Natural killer cell (primary cell): ENCODE results near the gene FOXB1. TPM values are rescaled to one million over a fixed set of nuclear protein-coding genes. Genes with fewer than 3 reads are reported as not detected.

Source experiments
- ATAC-seq, 3 donors: fragments of 150-1000 bp in 2 of 3; fragments of 200-7000 bp in 1 of 3; cut with Tn5 transposase; 1 replicate in 1 of 3; 2 replicates in 2 of 3; pipeline ENCODE4 v1.10.0; 2021; ENCODE audit warnings: mild to moderate bottlenecking in 2 of 3, moderate library complexity in 2 of 3
- DNase-seq, 2 donors: peaks; one replicate each; pipeline versions ENCODE4 v3.0.0 to v3.0.0-alpha.2; 2013 to 2021; ENCODE audit warnings: mixed read lengths in 1 of 2
- H3K27ac ChIP-seq: one replicate; pipeline ENCODE4 v1.5.1; 2013; ENCODE audit warnings: mild to moderate bottlenecking, low read length
- H3K27me3 ChIP-seq: one replicate; pipeline ENCODE4 v1.6.1; 2013; ENCODE audit warnings: low read length; ENCODE audit not compliant: control insufficient read depth, insufficient read depth
- H3K36me3 ChIP-seq: one replicate; pipeline ENCODE4 v1.6.1; 2013; ENCODE audit warnings: low read length; ENCODE audit not compliant: control insufficient read depth, insufficient read depth
- H3K4me1 ChIP-seq: one replicate; pipeline ENCODE4 v1.6.1; 2013; ENCODE audit warnings: low read length; ENCODE audit not compliant: control insufficient read depth, insufficient read depth
- H3K4me3 ChIP-seq: one replicate; pipeline ENCODE4 v1.5.1; 2013; ENCODE audit warnings: low read length
- H3K9me3 ChIP-seq: one replicate; pipeline ENCODE4 v1.6.1; 2013; ENCODE audit warnings: low read length; ENCODE audit not compliant: control insufficient read depth, insufficient read depth
- H3K27ac Mint-ChIP-seq, 2 donors: one replicate each; pipeline ENCODE4 v1.8.0; 2022; ENCODE audit warnings: mild to moderate bottlenecking in 2 of 2, mixed read lengths in 2 of 2, moderate library complexity in 1 of 2
- H3K27me3 Mint-ChIP-seq, 2 donors: one replicate each; pipeline ENCODE4 v1.8.0; 2022; ENCODE audit warnings: low read depth in 2 of 2, mixed read lengths in 2 of 2
- H3K36me3 Mint-ChIP-seq: one replicate; pipeline ENCODE4 v1.8.0; 2022; ENCODE audit warnings: mixed read lengths
- H3K4me1 Mint-ChIP-seq, 2 donors: one replicate each; pipeline ENCODE4 v1.8.0; 2022; ENCODE audit warnings: mixed read lengths in 2 of 2
- H3K4me3 Mint-ChIP-seq: one replicate; pipeline ENCODE4 v1.8.0; 2022; ENCODE audit warnings: mild to moderate bottlenecking, moderate library complexity, mixed read lengths
- H3K9me3 Mint-ChIP-seq, 2 donors: one replicate each; pipeline ENCODE4 v1.8.0; 2022; ENCODE audit warnings: mixed read lengths in 2 of 2
- CTCF ChIP-seq: fragments of 200-600 bp; IDR thresholded peaks from one replicate; pipeline ENCODE4 v1.8.0; 2022; ENCODE audit warnings: antibody characterized with exemption
- whole genome bisulfite sequencing: methylation state at CpG from one replicate; pipeline ENCODE4 v1.1.7; 2013; ENCODE audit warnings: missing lambda C conversion rate; ENCODE audit not compliant: insufficient coverage; 5-methylcytosine and 5-hydroxymethylcytosine counted together
- intact Hi-C: fragments of 100-400 bp; cut with micrococcal nuclease; formaldehyde crosslinking; loops from one replicate; pipeline ENCODE4 v1.14.2; 2022
- total RNA-seq, 4 donors: library from RNA; stranded (reverse); fragments of 120-200 nt in 1 of 4; gene quantifications; one replicate each; pipeline versions ENCODE4 v1.2.3 to v1.2.4, GENCODE V29; 2013 to 2022

Gene FOXB1
- total RNA-seq, 3 donors from 2014 or later (not counting 1 experiment from before 2014, with no cell fraction given) = not detected

GRCh38 chr15:59991834-59992233 is 12.3 kb upstream of the FOXB1 start:
- Histone ChIP-seq H3K4me3 (no peak overlapping the region), H3K27ac (no peak overlapping the region), H3K36me3 (no peaks in the 10 kb centered on the region), H3K27me3 (peaks cover 46% of the 10 kb centered on the region), H3K9me3 (no peaks in the 10 kb centered on the region), H3K4me1 (peaks cover 16% of the 10 kb centered on the region)
- ATAC-seq (no peak), DNase-seq (no peak)
- intact Hi-C loops = no loop called here
- Mint-ChIP-seq H3K36me3 (no peaks in the 10 kb centered on the region), H3K27me3 (peaks cover 71 to 81% of the 10 kb centered on the region in 2 donors), H3K4me3 (no peak overlapping the region), H3K4me1 (peaks cover 10 to 12% of the 10 kb centered on the region in 2 donors), H3K27ac (no peak overlapping the region), H3K9me3 (no peaks in the 10 kb centered on the region)
- no peak for TF ChIP-seq CTCF
- WGBS = 33% methylated on average over 1 of the region's 2 CpGs

GRCh38 chr15:59993041-59993750 is 10.9 kb upstream of the FOXB1 start:
- WGBS = 96% methylated on average over 23 of the region's 35 CpGs
- H3K4me3 Mint-ChIP-seq = no peak overlapping the region
- peaks cover 16 to 19% of the 10 kb centered on the region in 2 donors for H3K4me1 Mint-ChIP-seq
- no peaks in the 10 kb centered on the region for H3K9me3 Mint-ChIP-seq
- no peak for TF ChIP-seq CTCF
- DNase-seq = no peak
- peaks cover 74 to 95% of the 10 kb centered on the region in 2 donors for H3K27me3 Mint-ChIP-seq
- ATAC-seq = no peak
- H3K9me3 ChIP-seq = no peaks in the 10 kb centered on the region
- peaks cover 60% of the 10 kb centered on the region for H3K27me3 ChIP-seq
- intact Hi-C loops = no loop called here
- H3K4me3 ChIP-seq = no peak overlapping the region
- H3K27ac ChIP-seq = no peak overlapping the region
- H3K27ac Mint-ChIP-seq = no peak overlapping the region
- H3K36me3 ChIP-seq = no peaks in the 10 kb centered on the region
- peaks cover 24% of the 10 kb centered on the region for H3K4me1 ChIP-seq
- H3K36me3 Mint-ChIP-seq = no peaks in the 10 kb centered on the region

GRCh38 chr15:59993950-59994401 is 10.1 kb upstream of the FOXB1 start:
- ATAC-seq (no peak), DNase-seq (peak in 1 of 2 donors; percentile 19)
- H3K9me3 ChIP-seq = no peaks in the 10 kb centered on the region
- Mint-ChIP-seq H3K27me3 (peaks cover 79 to 98% of the 10 kb centered on the region in 2 donors), H3K36me3 (no peaks in the 10 kb centered on the region), H3K4me1 (peaks cover 16 to 19% of the 10 kb centered on the region in 2 donors), H3K27ac (no peak overlapping the region), H3K4me3 (no peak overlapping the region), H3K9me3 (no peaks in the 10 kb centered on the region)
- H3K4me3 ChIP-seq = no peak overlapping the region
- intact Hi-C loops = no loop called here
- WGBS = 14% methylated on average over 20 of the region's 20 CpGs
- H3K36me3 ChIP-seq = no peaks in the 10 kb centered on the region
- H3K27ac ChIP-seq = no peak overlapping the region
- peaks cover 24% of the 10 kb centered on the region for H3K4me1 ChIP-seq
- TF ChIP-seq CTCF = no peak
- peaks cover 67% of the 10 kb centered on the region for H3K27me3 ChIP-seq

- intact Hi-C loops = no loop called here
- Histone ChIP-seq H3K4me3 (no peak overlapping the region), H3K4me1 (peaks cover 24% of the 10 kb centered on the region), H3K27ac (no peak overlapping the region), H3K27me3 (peaks cover 72% of the 10 kb centered on the region), H3K9me3 (no peaks in the 10 kb centered on the region), H3K36me3 (no peaks in the 10 kb centered on the region)
- TF ChIP-seq CTCF = no peak
- ATAC-seq = no peak
- WGBS = 8% methylated on average over 6 of the region's 8 CpGs
- no peak for DNase-seq
- peak overlapping the region; percentile 50 for H3K4me3 Mint-ChIP-seq
- H3K27ac Mint-ChIP-seq = no peak overlapping the region
- H3K36me3 Mint-ChIP-seq = no peaks in the 10 kb centered on the region
- peaks cover 16 to 19% of the 10 kb centered on the region in 2 donors for H3K4me1 Mint-ChIP-seq
- no peaks in the 10 kb centered on the region for H3K9me3 Mint-ChIP-seq
- peaks cover 79 to 99% of the 10 kb centered on the region in 2 donors for H3K27me3 Mint-ChIP-seq
Measured at GRCh38 chr15:59994526-59994887, 9.6 kb upstream of the FOXB1 start.
